MCF 10A (cell line): ENCODE results near the gene HOXB3. TPM values are rescaled to one million over a fixed set of nuclear protein-coding genes. Genes with fewer than 3 reads are reported as not detected.

Experiments
- BruUV-seq: library from RNA; stranded (reverse); fragments of 400-500 nt; replicated peaks from 2 replicates; lab custom pipeline; 2021; lab: Mats Ljungman, UMichigan
- CTCF ChIA-PET: fragments of 300-600 bp; sonication (Branson Sonifier 250); formaldehyde crosslinking; extraction: SDS; loops from one replicate; lab custom pipeline; 2021; ENCODE audit warnings: antibody characterized with exemption, inconsistent platforms; lab: Yijun Ruan, JAX
- POLR2A ChIA-PET: fragments of 300-600, 350-650 bp; sonication (Branson Sonifier 250); formaldehyde crosslinking; extraction: SDS; loops from one replicate; lab custom pipeline; 2020; ENCODE audit warnings: antibody characterized with exemption, inconsistent platforms; lab: Yijun Ruan, JAX
- DNase-seq: peaks from one replicate; pipeline ENCODE4 v3.0.0-alpha.2; 2018; ENCODE audit not compliant: unreplicated experiment
- H3K27ac Mint-ChIP-seq: one replicate; pipeline ENCODE4 v1.8.0; 2022; ENCODE audit warnings: mild to moderate bottlenecking, low read depth, mixed read lengths; ENCODE audit not compliant: unreplicated experiment
- H3K27me3 Mint-ChIP-seq: one replicate; pipeline ENCODE4 v1.8.0; 2022; ENCODE audit warnings: mixed read lengths; ENCODE audit not compliant: insufficient read depth, unreplicated experiment
- H3K36me3 Mint-ChIP-seq: one replicate; pipeline ENCODE4 v1.8.0; 2022; ENCODE audit warnings: mild to moderate bottlenecking, moderate library complexity, mixed read lengths; ENCODE audit not compliant: insufficient read depth, unreplicated experiment
- H3K4me1 Mint-ChIP-seq: one replicate; pipeline ENCODE4 v1.8.0; 2022; ENCODE audit warnings: mixed read lengths; ENCODE audit not compliant: insufficient read depth, unreplicated experiment
- H3K4me3 Mint-ChIP-seq: one replicate; pipeline ENCODE4 v1.8.0; 2022; ENCODE audit warnings: mild to moderate bottlenecking, moderate library complexity, mixed read lengths; ENCODE audit not compliant: unreplicated experiment
- H3K9me3 Mint-ChIP-seq: one replicate; pipeline ENCODE4 v1.8.0; 2022; ENCODE audit warnings: mixed read lengths; ENCODE audit not compliant: unreplicated experiment
- intact Hi-C: fragments of 100-400 bp; cut with micrococcal nuclease; formaldehyde crosslinking; loops from 2 replicates; pipeline ENCODE4 v1.14.1; 2022
- total RNA-seq: library from RNA; stranded (reverse); gene quantifications from 2 replicates; pipeline ENCODE4 v1.2.3, GENCODE V29; 2022
- TF ChIP-seq, protein P1 (sequence below): fragments of 200-600 bp; IDR thresholded peaks from one replicate; pipeline ENCODE4 v1.8.0; 2022; ENCODE audit warnings: antibody characterized with exemption, mild to moderate bottlenecking; ENCODE audit not compliant: unreplicated experiment

HOXB3 gene
- total RNA-seq, 1 experiment from 2014 or later, result 0.79 TPM

DNA sequence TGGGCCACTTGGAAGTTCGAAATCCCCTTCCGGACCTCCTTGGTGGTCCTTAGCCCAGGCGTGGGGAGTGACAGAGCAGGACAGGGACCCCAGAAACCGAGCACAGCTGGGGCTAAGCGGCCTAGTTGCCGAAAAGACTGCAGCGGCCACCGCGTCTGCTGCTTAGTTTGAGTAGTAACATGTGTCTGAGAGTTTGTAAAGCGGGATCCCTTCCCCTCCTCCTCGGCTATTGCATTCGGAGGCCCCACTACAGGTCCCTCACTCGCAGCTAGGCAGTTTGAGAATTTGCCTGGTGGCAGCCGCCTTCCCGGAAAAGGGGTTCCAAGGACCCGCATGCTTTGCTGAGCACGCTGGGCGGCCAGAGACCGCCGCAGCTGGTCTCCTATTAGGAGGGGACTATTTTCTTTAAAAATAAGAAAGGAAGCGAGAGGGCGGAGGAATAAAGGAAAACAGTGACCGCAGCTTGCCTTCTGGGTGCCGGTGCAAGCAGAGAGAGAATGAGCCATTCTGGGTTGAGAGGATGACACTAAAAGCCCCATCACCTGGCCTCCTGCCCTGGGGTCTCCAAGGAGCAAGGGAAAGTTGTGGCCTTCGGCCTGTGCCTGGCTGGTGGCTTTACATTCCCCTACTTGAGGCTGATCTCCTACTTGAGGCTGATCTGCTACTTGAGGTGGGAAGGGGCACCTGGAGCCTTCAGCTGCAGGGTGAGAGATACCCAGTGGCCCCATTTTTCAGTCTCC is 4.7 kb upstream of the HOXB3 start:
- no peak for DNase-seq
- Mint-ChIP-seq H3K36me3 (no peaks in the 10 kb centered on the region), H3K9me3 (no peaks in the 10 kb centered on the region), H3K4me1 (no peaks in the 10 kb centered on the region), H3K4me3 (no peak overlapping the region), H3K27me3 (peaks cover 30% of the 10 kb centered on the region), H3K27ac (no peak overlapping the region)
- intact Hi-C loops, result loop anchor here (2.0 kb wide), 1 partner anchor 258 kb away; no protein-coding TSS in a partner anchor
- TF ChIP-seq, protein P1, sequence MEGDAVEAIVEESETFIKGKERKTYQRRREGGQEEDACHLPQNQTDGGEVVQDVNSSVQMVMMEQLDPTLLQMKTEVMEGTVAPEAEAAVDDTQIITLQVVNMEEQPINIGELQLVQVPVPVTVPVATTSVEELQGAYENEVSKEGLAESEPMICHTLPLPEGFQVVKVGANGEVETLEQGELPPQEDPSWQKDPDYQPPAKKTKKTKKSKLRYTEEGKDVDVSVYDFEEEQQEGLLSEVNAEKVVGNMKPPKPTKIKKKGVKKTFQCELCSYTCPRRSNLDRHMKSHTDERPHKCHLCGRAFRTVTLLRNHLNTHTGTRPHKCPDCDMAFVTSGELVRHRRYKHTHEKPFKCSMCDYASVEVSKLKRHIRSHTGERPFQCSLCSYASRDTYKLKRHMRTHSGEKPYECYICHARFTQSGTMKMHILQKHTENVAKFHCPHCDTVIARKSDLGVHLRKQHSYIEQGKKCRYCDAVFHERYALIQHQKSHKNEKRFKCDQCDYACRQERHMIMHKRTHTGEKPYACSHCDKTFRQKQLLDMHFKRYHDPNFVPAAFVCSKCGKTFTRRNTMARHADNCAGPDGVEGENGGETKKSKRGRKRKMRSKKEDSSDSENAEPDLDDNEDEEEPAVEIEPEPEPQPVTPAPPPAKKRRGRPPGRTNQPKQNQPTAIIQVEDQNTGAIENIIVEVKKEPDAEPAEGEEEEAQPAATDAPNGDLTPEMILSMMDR, result no peak
- no TSS peak for BruUV-seq
- ChIA-PET CTCF (interaction anchor here (0.6 to 1.7 kb wide), 9 partner anchors 10 to 348 kb away, joined by 3 to 5 read pairs (median 3); no protein-coding TSS in a partner anchor), POLR2A (interaction anchor here (1.0 kb wide), 1 partner anchor 286 kb away, joined by 3 read pairs; no protein-coding TSS in a partner anchor)

- TF ChIP-seq, protein P1, result peak; percentile 97
- no peaks in the 10 kb centered on the region for H3K4me1 Mint-ChIP-seq
These were observed 3.9 kb upstream of the HOXB3 start for GRCh38 chr17:48593840-48594537.

GRCh38 chr17:48593126-48593829 is 3.2 kb upstream of the HOXB3 start, which contains the start of gene HOXB5:
Gene HOXB5, minus strand, starts transcription at chr17:48593779. Its CDS starts 97 bp downstream, at chr17:48593682.
- ChIA-PET CTCF (interaction anchor here (0.6 to 2.1 kb wide), 19 partner anchors 16 to 757 kb away, joined by 3 to 23 read pairs (median 5); no protein-coding TSS in a partner anchor), POLR2A (interaction anchor here (0.6 kb wide), 1 partner anchor 442 kb away, joined by 3 read pairs; no protein-coding TSS in a partner anchor)
- DNase-seq, result no peak
- no peaks in the 10 kb centered on the region for H3K9me3 Mint-ChIP-seq
- no peak within 1 kb of the TSS for H3K27ac Mint-ChIP-seq
- no peaks in the 10 kb centered on the region for H3K36me3 Mint-ChIP-seq
- intact Hi-C loops, result no loop called here
- H3K4me3 Mint-ChIP-seq, result peak within 1 kb of the TSS; percentile 65
- H3K4me1 Mint-ChIP-seq, result no peaks in the 10 kb centered on the region
- BruUV-seq, result no TSS peak
- peaks cover 26% of the 10 kb centered on the region for H3K27me3 Mint-ChIP-seq
- TF ChIP-seq, protein P1, result no peak

More at GRCh38 chr17:48593840-48594537, 3.9 kb upstream of the HOXB3 start:
- no peak overlapping the region for H3K27ac Mint-ChIP-seq
- POLR2A ChIA-PET, result interaction anchor here (1.0 kb wide), 1 partner anchor 286 kb away, joined by 3 read pairs; no protein-coding TSS in a partner anchor
- no peaks in the 10 kb centered on the region for H3K36me3 Mint-ChIP-seq
- peaks cover 26% of the 10 kb centered on the region for H3K27me3 Mint-ChIP-seq
- DNase-seq, result peak; percentile 72
- CTCF ChIA-PET, result interaction anchor here (0.6 to 2.1 kb wide), 14 partner anchors 24 to 748 kb away, joined by 3 to 23 read pairs (median 4); no protein-coding TSS in a partner anchor
- no TSS peak for BruUV-seq
- intact Hi-C loops, result loop anchor here (2.0 kb wide), 1 partner anchor 257 kb away; no protein-coding TSS in a partner anchor
- H3K9me3 Mint-ChIP-seq, result no peaks in the 10 kb centered on the region
- H3K4me3 Mint-ChIP-seq, result peak overlapping the region; percentile 65
